GM20000 (cell line): Measurements from ENCODE around the gene PLEKHG4.

Experiments used
- DNase-seq: peaks from one replicate; pipeline ENCODE4 v3.0.0; 2012; ENCODE audit warnings: low spot score
- TF ChIP-seq, protein P1 (sequence below): IDR thresholded peaks from 2 replicates; pipeline ENCODE4 v1.5.1; 2012; ENCODE audit warnings: mild to moderate bottlenecking, control low read depth; ENCODE audit errors: extremely low read depth, missing control alignments

PLEKHG4 gene

DNA sequence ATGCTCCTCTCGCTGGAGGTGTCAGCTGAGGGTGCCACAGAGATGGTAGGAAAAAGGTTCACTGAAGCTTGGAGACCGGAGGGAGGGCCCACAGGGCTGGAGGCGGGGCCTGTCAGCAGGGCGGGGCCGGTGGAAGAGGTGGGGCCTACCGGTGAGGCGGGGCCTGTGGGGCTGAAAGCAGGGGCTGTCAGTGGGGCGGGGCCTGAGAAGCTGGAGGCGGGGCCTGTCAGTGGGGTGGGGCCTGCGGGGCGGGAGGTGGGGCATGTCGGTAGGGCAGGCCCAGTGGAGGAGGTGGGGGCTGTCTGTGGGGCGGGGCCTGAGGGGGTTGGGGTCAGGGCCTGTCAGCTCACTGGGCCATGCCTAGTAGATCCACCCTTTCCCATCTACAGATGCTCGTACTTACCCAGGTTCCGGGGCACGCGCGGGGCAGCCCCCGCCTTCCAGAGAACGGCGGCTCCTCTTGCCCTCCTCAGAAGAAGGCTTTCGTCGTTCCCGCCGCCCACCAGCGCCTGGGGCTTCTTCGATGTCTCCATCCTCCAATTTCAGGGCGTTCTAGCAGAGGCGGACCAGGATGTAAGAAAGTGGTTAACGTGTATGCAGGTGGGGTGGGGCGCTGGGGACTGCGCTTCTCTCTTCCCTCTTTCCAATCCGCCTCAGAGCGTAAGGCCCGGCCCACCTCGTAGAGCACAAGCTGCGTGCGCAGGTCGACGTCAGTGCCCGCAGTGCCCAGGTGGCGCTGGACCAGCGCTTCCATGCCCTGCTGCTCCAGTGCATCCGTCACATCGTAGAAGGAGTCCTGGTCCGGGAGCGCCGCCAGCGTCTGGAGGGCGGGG is 42.6 kb upstream of the PLEKHG4 start:
- TF ChIP-seq, protein P1, sequence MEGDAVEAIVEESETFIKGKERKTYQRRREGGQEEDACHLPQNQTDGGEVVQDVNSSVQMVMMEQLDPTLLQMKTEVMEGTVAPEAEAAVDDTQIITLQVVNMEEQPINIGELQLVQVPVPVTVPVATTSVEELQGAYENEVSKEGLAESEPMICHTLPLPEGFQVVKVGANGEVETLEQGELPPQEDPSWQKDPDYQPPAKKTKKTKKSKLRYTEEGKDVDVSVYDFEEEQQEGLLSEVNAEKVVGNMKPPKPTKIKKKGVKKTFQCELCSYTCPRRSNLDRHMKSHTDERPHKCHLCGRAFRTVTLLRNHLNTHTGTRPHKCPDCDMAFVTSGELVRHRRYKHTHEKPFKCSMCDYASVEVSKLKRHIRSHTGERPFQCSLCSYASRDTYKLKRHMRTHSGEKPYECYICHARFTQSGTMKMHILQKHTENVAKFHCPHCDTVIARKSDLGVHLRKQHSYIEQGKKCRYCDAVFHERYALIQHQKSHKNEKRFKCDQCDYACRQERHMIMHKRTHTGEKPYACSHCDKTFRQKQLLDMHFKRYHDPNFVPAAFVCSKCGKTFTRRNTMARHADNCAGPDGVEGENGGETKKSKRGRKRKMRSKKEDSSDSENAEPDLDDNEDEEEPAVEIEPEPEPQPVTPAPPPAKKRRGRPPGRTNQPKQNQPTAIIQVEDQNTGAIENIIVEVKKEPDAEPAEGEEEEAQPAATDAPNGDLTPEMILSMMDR: no peak
- DNase-seq: peak; percentile 76

DNA sequence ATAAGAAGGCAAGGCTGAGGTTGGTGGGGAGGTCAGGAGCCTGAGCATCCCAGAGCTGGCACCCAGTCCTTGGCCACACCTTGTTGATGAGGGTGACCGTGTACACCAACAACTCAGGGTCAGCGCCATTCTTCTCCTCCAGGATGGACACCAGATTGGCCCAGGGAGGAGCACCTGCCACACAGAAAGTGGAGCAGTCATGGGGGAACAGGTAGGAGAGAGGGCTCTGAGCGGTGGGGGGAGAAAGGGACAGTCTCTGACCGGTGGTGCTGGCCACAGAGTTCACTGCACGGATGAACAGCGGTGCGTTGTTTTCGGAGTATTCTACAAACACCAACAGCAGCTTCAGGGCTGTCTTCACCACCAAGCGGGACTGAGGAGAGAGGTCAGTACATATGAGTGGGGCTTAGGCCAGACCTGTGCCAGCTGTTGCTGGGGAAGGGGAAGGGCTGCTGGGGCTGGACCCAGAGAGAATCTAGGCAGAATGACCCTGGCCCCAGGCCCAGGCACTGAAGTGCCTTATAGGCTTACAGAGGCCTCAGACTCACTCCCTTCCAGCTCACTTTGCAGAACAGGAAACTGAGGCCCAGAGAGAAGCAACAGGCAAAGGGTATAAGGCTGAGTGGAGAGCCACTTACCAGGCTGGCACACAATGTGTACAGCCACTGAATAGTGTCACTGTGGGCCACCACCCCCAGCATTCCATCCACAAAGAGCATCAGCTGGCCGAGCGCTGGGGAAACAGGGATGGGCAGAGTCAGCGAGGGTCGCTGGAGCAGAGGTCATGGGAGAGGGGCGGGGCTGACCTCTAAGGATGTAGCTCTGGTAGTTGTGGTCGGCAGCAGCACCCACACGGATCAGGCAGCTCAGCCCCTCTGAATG is 41.7 kb upstream of the PLEKHG4 start:
- no peak for DNase-seq
- TF ChIP-seq, protein P1: no peak

DNA sequence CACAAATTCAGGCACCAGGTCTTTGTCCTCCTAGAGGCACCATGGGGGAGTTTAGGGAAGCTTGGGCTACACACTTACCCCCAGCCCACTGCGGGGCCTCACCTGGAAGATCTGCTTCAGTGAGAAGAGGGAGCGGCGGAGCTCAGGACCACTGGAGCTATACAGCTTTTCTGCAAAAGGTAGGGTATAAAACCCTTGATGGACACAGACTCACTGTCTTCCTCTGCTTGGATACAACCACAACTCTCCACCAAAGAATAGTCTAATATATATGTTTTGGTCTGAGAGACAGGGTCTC is 41.1 kb upstream of the PLEKHG4 start:
- no peak for DNase-seq
- TF ChIP-seq, protein P1: no peak

DNA sequence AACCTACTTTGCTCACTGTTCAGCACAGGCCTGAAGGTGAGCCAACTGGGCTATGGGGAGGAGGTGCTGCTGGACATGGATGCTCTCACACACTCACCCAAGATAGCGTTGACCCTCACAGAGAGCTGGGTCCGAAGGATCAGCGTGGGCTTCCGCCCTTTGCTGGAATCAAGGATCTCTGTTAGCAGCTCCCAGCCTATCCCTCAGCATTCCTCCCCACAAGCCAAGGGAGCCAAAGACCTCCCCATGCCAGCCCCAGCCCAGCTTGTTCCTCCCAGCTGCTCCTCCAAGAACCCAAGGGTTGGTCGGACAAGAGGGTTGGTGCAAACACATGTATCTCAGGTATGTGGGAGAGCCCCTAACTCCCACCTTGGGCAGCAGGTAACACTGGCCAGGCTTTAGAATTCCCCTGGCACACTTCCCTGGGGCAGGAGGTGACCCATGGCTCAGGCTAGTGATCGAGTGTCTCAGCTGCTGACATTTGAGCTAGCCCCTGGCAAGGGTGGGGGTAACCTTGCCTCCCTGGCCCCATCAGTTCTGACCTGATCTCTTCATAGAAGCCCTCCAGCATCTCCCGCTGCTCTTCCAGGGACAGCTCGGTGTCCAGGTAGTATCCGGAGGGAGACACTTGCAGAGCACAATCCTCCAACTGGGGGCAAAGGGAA is 40.4 kb upstream of the PLEKHG4 start:
- TF ChIP-seq, protein P1: no peak
- DNase-seq: no peak

DNA sequence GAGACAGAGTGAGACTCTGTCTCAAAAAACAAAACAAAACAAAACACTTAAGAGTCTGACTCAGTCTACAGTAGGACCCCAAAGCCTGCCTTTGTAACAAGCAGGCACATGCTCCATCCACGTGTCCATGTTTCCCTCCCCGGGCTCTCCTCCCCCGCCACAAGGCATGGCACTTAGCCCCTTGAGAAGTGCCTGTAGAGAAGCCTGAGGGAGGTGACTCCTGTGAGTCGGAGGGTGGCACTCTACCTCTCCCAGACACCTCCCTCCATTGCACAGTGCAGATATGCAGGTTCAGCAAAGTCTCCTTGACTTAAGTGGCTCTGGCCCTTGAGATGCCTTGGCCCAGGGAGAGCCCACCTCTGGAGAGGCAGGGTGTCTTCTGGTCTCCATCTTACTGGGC is 38.8 kb upstream of the PLEKHG4 start:
- no peak for DNase-seq
- TF ChIP-seq, protein P1: no peak

DNA sequence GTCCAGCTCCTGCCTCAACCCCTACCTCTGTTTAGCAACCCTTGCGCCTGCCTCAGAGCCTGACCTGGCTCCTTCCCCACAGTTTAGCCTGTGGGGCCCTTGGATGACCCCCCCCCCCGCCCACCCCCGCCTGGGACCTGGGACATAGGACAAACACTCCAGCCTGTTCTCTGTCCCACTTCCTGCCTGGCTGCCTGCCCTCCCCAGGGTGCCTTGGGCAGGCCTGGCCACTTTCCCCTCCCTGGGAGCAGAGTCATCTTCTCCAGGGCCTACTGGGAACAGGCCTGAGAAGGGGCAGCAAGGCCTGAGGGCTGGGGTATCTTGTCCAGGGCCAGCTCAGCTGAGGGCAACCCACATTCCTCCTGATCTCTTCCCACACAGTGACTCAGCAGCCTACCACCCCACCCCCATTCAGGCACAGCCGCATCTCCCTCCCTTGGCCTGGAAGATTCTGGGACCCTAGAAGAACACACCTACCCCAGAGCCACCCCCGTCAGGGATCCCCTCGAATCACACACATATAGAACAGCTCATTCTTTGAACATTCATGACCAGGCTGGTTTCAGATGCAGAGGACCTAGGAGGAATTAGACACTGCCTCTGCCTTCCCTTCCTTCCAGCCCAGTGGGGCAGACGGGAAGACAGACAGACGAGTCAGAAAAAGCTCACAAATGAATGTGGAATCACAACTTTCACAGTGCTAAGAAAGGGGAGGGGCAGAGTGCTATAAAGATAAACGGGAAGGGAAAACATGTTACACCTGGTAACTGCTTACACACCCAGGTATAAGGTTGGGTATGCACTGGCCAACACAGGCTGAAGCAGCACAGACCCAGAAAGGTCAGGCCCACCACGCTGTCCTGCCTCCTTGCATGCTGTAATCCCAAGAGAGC is 38.1 kb upstream of the PLEKHG4 start:
- TF ChIP-seq, protein P1: no peak
- no peak for DNase-seq
